Kidney (tissue), 14 donors: Measurements from ENCODE around the gene SEZ6L2. TPM values are rescaled to one million over a fixed set of nuclear protein-coding genes. Genes with fewer than 3 reads are reported as not detected.

Source experiments
- DNase-seq, 5 donors: peaks; one replicate each; pipeline ENCODE4 v3.0.0-alpha.2; 2013 to 2020
- FAIRE-seq: peaks from 2 replicates; lab custom pipeline; 2012; peaks lifted over from hg19 to GRCh38; lab: Jason Lieb, UNC
- H3K27ac ChIP-seq, 2 donors: one replicate each; pipeline ENCODE4 v1.7.0; 2013; ENCODE audit warnings: low read depth in 2 of 2, low read length in 2 of 2, inconsistent platforms in 1 of 2
- H3K27me3 ChIP-seq: one replicate; pipeline ENCODE4 v1.7.1; 2013; ENCODE audit warnings: low read length, inconsistent platforms; ENCODE audit not compliant: control insufficient read depth, insufficient read depth
- H3K36me3 ChIP-seq, 3 donors: one replicate each; pipeline versions ENCODE4 v1.7.0 to v1.7.1; 2013; ENCODE audit warnings: low read length in 3 of 3, control low read depth in 1 of 3, inconsistent platforms in 1 of 3; ENCODE audit not compliant: insufficient read depth in 3 of 3, control insufficient read depth in 2 of 3
- H3K4me1 ChIP-seq, 3 donors: one replicate each; pipeline versions ENCODE4 v1.7.0 to v1.7.1; 2013; ENCODE audit warnings: low read length in 3 of 3, inconsistent platforms in 1 of 3, low read depth in 1 of 3; ENCODE audit not compliant: control insufficient read depth in 2 of 3, insufficient read depth in 2 of 3
- H3K4me3 ChIP-seq, 3 donors: one replicate each; pipeline versions ENCODE4 v1.7.0 to v1.8.1; 2013; ENCODE audit warnings: low read length in 3 of 3, control low read depth in 1 of 3, inconsistent platforms in 1 of 3
- H3K9ac ChIP-seq, 3 donors: one replicate each; pipeline versions ENCODE4 v1.7.0 to v1.7.1; 2013; ENCODE audit warnings: low read length in 3 of 3, control low read depth in 1 of 3, inconsistent platforms in 1 of 3
- H3K9me3 ChIP-seq, 3 donors: one replicate each; pipeline versions ENCODE4 v1.7.0 to v1.7.1; 2013; ENCODE audit warnings: low read length in 3 of 3, control low read depth in 1 of 3, inconsistent platforms in 1 of 3; ENCODE audit not compliant: control insufficient read depth in 2 of 3, insufficient read depth in 1 of 3
- intact Hi-C: fragments of 100-400 bp; cut with DNase I; formaldehyde crosslinking; loops from one replicate; pipeline ENCODE4 v1.11.1; 2022
- polyA plus RNA-seq: library from polyadenylated mRNA; stranded (reverse); fragments of 350-450 nt; fragmentation: Illumina TruSeq; extraction: RNeasy Lipid Tissue Mini Kit (QIAGEN cat#74804); gene quantifications from one replicate; pipeline ENCODE4 v1.2.3, GENCODE V29; 2014; ENCODE audit warnings: low read depth, low replicate concordance; ENCODE audit not compliant: insufficient read depth
- total RNA-seq: library from RNA; stranded (reverse); fragmentation: NEBNext Ultra II Directional; extraction: Animal tissue kit (Norgen Biotek cat#: 25700); gene quantifications from one replicate; pipeline ENCODE4 v1.2.1, GENCODE V29; 2021
- TF ChIP-seq, protein P1 (sequence below): IDR thresholded peaks from 3 replicates; pipeline ENCODE4 v1.5.1; 2012; ENCODE audit warnings: mild to moderate bottlenecking, moderate library complexity, borderline replicate concordance; ENCODE audit not compliant: insufficient read depth; ENCODE audit errors: extremely low read depth
- donor health status: control.
- donor health status: control.
- donor health status: control.
- donor health status: control.
- donor health status: control.
- donor health status: DM: yes; HTN: yes; CAD: no.
- donor health status: Normal renal cell carcinoma (clear cell type).

SEZ6L2 gene
- total and polyA plus RNA-seq, 2 donors from 2014 or later = 9.1 to 32.4 TPM

DNA sequence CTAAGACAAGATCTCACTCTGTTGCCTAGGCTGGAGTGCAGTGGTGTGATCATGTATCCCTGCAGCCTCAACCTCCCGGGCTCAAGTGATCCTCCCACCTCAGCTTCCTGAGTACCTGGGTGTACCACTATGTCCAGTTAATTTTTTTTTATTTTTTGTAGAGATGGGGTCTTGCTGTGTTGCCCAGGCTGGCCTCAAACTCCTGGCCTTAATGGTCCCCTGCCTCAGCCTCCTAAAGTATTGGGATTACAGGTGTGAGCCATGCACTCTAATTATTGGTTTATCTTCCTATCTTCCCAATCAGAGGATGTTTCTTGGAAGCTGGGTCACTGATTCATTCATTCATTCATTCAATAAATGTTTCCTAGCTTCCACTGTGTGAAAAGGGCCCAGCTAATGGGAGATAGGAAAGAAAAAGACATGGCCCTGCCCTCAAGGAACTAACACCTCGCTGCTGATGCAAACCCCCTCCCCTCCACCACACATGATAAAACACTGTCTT, 9.4 kb upstream of the SEZ6L2 start:
- no peak overlapping the region for H3K27ac ChIP-seq
- H3K36me3 ChIP-seq = no peaks in the 10 kb centered on the region
- no peak for FAIRE-seq
- no peaks in the 10 kb centered on the region for H3K9me3 ChIP-seq
- TF ChIP-seq, protein P1, sequence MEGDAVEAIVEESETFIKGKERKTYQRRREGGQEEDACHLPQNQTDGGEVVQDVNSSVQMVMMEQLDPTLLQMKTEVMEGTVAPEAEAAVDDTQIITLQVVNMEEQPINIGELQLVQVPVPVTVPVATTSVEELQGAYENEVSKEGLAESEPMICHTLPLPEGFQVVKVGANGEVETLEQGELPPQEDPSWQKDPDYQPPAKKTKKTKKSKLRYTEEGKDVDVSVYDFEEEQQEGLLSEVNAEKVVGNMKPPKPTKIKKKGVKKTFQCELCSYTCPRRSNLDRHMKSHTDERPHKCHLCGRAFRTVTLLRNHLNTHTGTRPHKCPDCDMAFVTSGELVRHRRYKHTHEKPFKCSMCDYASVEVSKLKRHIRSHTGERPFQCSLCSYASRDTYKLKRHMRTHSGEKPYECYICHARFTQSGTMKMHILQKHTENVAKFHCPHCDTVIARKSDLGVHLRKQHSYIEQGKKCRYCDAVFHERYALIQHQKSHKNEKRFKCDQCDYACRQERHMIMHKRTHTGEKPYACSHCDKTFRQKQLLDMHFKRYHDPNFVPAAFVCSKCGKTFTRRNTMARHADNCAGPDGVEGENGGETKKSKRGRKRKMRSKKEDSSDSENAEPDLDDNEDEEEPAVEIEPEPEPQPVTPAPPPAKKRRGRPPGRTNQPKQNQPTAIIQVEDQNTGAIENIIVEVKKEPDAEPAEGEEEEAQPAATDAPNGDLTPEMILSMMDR = no peak
- H3K9ac ChIP-seq = no peak overlapping the region
- no peaks in the 10 kb centered on the region for H3K4me1 ChIP-seq
- H3K4me3 ChIP-seq = no peak overlapping the region
- no peaks in the 10 kb centered on the region for H3K27me3 ChIP-seq
- intact Hi-C loops = no loop called here
- no peak for DNase-seq

DNA sequence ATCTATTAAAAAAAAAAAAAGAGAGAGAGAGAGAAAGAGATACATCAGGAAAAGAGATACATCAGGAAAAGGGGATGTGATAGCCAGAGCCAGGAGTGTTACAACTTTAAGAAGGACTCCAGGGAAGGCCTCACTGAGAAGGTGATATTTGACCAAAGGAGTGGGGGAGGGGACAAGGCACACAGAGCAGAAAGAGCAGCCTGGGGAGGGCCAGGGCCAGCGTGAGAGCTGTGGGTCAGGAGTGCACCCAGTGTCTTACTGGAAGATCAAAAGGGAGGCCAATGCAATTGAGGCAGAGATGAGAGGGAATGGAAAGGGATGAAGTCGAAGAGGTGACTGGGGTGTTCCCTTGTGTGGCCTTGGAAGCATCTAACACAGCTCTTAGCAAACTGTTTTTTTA, 8.6 kb upstream of the SEZ6L2 start:
- H3K36me3 ChIP-seq = no peaks in the 10 kb centered on the region
- H3K27me3 ChIP-seq = no peaks in the 10 kb centered on the region
- no peak overlapping the region for H3K27ac ChIP-seq
- H3K9me3 ChIP-seq = no peaks in the 10 kb centered on the region
- H3K9ac ChIP-seq = no peak overlapping the region
- no peaks in the 10 kb centered on the region for H3K4me1 ChIP-seq
- TF ChIP-seq, protein P1 = no peak
- DNase-seq (no peak), FAIRE-seq (no peak)
- no peak overlapping the region for H3K4me3 ChIP-seq
- intact Hi-C loops = no loop called here

DNA sequence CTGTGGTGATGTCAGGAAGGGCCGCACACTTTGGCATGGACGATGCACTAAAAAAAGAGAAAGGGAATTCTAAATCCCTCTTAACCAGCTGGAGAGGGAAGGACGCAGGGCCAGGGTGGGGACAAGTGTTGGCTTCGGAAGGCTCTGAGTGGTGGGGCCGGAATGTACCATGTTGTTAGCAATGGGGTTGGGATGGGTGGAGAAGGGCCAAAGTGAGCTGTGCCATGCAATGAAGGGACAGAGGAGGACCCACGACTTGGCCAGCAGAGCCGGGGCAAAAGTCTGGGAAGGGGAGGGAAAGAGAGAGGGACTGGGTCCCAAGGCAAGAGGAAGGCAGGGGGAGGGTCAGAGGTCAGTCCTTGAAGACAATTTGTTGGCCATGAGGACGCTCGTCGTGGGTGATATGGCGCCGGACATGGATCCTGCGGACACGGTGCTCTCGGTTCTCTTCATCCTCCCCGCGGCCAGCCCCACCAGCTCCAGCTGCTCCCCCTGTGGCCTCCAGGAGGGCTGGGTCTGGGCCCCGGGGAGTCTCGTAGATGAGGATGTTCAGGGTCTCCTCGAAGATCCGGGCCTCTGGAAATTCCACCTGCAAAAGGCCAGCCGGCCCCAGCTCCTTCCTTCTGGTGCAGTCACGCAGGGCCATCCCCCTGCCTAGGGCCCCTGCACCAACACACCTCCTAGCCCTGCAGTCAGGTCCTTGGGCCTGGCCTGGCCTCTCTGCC, 7.3 kb upstream of the SEZ6L2 start:
- no peaks in the 10 kb centered on the region for H3K36me3 ChIP-seq
- intact Hi-C loops = no loop called here
- H3K4me1 ChIP-seq = no peaks in the 10 kb centered on the region
- H3K9ac ChIP-seq = no peak overlapping the region
- DNase-seq (no peak), FAIRE-seq (no peak)
- H3K4me3 ChIP-seq = no peak overlapping the region
- H3K27me3 ChIP-seq = no peaks in the 10 kb centered on the region
- H3K9me3 ChIP-seq = no peaks in the 10 kb centered on the region
- H3K27ac ChIP-seq = no peak overlapping the region
- TF ChIP-seq, protein P1 = no peak
